Measurements from ENCODE around the gene IRF1. TPM values are rescaled to one million over a fixed set of nuclear protein-coding genes. Genes with fewer than 3 reads are reported as not detected.

IRF1 gene
- total RNA-seq, 1 donor from 2014 or later, result 5.2 TPM

DNA sequence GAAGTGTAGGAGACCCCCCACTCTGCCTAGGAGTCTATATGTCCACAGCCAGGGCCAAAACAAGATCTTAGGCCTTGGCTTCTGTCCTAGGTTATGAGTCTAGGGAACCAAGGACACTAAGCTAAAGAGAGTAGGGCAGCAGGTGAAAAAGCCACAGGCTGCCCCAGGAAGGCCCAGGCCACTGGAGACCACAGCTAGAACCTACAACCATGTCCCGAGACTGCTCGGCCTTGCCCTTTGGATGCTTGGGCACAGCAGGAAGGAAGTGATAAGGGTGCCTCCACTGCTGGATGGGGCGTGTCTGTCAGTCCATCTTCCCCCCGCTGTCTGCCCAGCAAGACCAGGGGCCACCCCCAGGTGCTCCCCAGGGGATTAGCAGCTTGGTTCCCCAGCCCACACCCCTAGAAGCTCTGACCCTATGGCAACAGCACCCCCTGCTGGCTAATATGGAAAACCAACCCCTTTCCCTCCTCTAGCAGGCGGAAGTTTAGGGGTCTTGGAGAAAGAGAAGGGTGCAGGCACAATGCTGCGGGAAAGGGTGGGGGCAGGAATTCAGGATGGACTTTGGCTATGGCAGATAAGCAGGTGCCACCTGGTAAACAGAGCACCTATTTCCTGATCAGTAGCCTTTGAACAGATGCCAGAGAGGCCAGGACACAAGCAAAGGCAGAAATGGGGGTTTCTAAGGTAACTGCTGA, 10.5 kb upstream of the IRF1 start:
- Histone ChIP-seq H3K4me1 (ENCODE audit: control insufficient read depth in 3 of 3, insufficient read depth in 3 of 3, low read length in 3 of 3) (peaks cover 30 to 39% (median 34%) of the 10 kb centered on the region in 3 donors), H3K36me3 (ENCODE audit: control insufficient read depth in 3 of 3, insufficient read depth in 3 of 3, low read length in 3 of 3) (no peaks in the 10 kb centered on the region), H3K9me3 (ENCODE audit: control insufficient read depth in 3 of 3, low read length in 3 of 3) (no peaks in the 10 kb centered on the region), H3K27ac (ENCODE audit: low read depth, low read length) (no peak overlapping the region), H3K4me3 (ENCODE audit: low read length in 3 of 3) (no peak overlapping the region), H3K27me3 (ENCODE audit: control insufficient read depth in 3 of 3, insufficient read depth in 3 of 3, low read length in 3 of 3) (no peaks in the 10 kb centered on the region), H3K9ac (ENCODE audit: low read depth in 1 of 3, low read length in 3 of 3) (peak overlapping the region in 1 of 3 donors; percentile 57)

DNA sequence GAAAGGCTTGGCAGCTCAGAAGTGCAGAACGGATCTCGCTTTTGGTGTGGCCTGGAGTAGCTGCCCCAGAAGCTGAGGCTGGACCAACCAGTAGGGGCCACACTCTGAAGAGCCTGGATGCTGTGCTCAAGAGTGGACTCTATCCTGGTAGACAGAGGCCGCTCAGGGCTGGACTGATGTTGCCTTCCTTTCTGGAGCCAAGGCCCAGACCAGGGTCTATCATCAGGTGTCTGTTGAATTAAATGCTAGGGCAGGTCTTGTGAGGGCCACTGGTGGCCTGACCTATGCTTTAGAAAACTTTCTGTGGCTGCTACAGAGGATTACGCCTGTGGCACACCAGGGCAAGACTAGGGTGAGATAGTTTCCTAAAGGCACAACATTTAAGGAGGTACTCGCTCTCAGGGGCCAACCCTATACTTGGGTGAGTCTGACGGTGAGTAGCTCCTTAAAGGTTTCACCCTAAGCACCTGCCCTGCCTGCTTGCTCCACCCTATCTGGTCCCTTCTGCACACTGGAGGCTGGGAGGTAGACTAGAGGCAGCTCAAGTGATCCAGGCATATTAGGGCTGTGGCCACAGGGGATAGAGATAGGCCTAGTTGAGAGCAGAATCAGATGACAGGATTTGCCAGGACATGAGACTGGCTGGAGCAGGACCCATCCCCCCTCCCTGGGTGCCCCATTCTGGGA, 9.8 kb upstream of the IRF1 start:
- Histone ChIP-seq H3K27ac (ENCODE audit: low read depth, low read length) (no peak overlapping the region), H3K4me1 (ENCODE audit: control insufficient read depth in 3 of 3, insufficient read depth in 3 of 3, low read length in 3 of 3) (peaks cover 33 to 44% (median 34%) of the 10 kb centered on the region in 3 donors), H3K4me3 (ENCODE audit: low read length in 3 of 3) (no peak overlapping the region), H3K27me3 (ENCODE audit: control insufficient read depth in 3 of 3, insufficient read depth in 3 of 3, low read length in 3 of 3) (no peaks in the 10 kb centered on the region), H3K9ac (ENCODE audit: low read depth in 1 of 3, low read length in 3 of 3) (peak overlapping the region in 1 of 3 donors; percentile 57), H3K36me3 (ENCODE audit: control insufficient read depth in 3 of 3, insufficient read depth in 3 of 3, low read length in 3 of 3) (no peaks in the 10 kb centered on the region), H3K9me3 (ENCODE audit: control insufficient read depth in 3 of 3, low read length in 3 of 3) (no peaks in the 10 kb centered on the region)

DNA sequence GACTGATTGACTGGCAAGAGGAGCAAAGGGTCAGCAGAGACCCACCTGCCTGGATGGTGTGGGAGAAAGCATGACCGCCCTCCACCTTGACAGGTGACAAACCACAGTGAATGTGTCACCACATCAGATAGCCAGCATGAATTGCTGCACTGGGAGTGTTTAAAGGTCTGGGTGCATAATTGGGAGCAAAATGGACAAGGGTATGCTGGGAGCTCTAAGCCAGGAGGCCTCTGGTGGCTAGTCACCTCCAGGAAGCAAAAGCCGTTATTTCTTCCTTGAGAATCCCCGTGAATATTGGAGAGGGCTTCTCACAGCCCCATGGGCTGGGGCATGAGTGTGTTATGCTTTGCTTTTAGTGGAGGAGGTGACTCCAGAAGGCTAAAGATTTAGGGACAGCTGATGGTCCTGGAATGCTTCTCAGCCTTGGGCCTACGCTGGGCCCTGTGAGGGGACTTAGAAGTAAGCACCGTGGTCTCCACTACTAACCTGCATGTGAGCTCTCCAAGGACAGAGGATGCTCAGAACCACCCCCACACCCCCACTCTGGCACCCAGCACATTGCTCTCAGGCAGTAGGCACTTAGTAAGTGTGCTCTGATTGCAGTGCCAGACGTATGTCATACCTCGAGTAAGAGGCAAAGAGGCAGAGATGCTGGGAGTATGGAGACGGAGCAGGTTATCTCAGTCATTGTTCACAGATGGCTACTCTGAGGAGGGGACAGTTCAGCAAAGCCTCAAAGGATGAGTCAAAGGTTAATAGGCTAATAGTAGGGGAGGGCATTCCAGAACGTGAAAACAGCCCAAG, 9.1 kb upstream of the IRF1 start:
- Histone ChIP-seq H3K9ac (ENCODE audit: low read depth in 1 of 3, low read length in 3 of 3) (no peak overlapping the region), H3K27me3 (ENCODE audit: control insufficient read depth in 3 of 3, insufficient read depth in 3 of 3, low read length in 3 of 3) (no peaks in the 10 kb centered on the region), H3K36me3 (ENCODE audit: control insufficient read depth in 3 of 3, insufficient read depth in 3 of 3, low read length in 3 of 3) (no peaks in the 10 kb centered on the region), H3K4me1 (ENCODE audit: control insufficient read depth in 3 of 3, insufficient read depth in 3 of 3, low read length in 3 of 3) (peaks cover 38 to 49% (median 38%) of the 10 kb centered on the region in 3 donors), H3K4me3 (ENCODE audit: low read length in 3 of 3) (no peak overlapping the region), H3K27ac (ENCODE audit: low read depth, low read length) (no peak overlapping the region), H3K9me3 (ENCODE audit: control insufficient read depth in 3 of 3, low read length in 3 of 3) (no peaks in the 10 kb centered on the region)

- Histone ChIP-seq H3K4me3 (ENCODE audit: low read length in 3 of 3) (no peak overlapping the region), H3K27me3 (ENCODE audit: control insufficient read depth in 3 of 3, insufficient read depth in 3 of 3, low read length in 3 of 3) (no peaks in the 10 kb centered on the region), H3K9ac (ENCODE audit: low read depth in 1 of 3, low read length in 3 of 3) (no peak overlapping the region), H3K27ac (ENCODE audit: low read depth, low read length) (peak overlapping the region; percentile 85), H3K4me1 (ENCODE audit: control insufficient read depth in 3 of 3, insufficient read depth in 3 of 3, low read length in 3 of 3) (peaks cover 42 to 49% (median 44%) of the 10 kb centered on the region in 3 donors), H3K36me3 (ENCODE audit: control insufficient read depth in 3 of 3, insufficient read depth in 3 of 3, low read length in 3 of 3) (no peaks in the 10 kb centered on the region), H3K9me3 (ENCODE audit: control insufficient read depth in 3 of 3, low read length in 3 of 3) (no peaks in the 10 kb centered on the region)
Measured at GRCh38 chr5:132498686-132499271, 8.2 kb upstream of the IRF1 start.

- peaks cover 42 to 49% (median 44%) of the 10 kb centered on the region in 3 donors for H3K4me1 ChIP-seq (ENCODE audit: control insufficient read depth in 3 of 3, insufficient read depth in 3 of 3, low read length in 3 of 3)
Measured at GRCh38 chr5:132498152-132498551, 7.6 kb upstream of the IRF1 start.

DNA sequence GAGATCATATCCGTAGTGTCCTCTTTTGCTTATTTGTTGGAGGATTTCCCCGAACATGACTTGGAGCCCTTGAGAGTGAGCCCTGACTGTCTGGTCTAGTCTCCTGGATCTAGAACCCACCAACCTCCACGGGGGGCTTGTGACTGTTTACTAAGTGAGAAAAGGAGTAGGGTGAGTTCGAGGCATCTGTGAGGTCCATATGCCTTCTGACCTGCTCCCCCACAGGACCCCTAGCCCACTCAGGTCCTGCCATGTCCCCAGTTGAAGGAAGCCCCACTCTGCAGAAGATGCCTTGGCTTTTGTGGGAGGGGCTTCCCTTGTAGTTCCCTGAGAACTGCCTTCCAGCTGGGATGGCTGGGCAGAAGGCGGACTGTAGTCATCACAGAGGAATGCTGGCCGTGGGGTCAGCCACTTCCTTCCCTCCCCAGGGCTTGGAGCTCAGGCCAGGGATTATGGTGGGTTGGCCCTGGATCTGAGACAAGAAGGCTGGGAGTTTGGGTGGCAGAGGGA, 7.0 kb upstream of the IRF1 start:
- H3K27me3 ChIP-seq (ENCODE audit: control insufficient read depth in 3 of 3, insufficient read depth in 3 of 3, low read length in 3 of 3), result no peaks in the 10 kb centered on the region
- H3K27ac ChIP-seq (ENCODE audit: low read depth, low read length), result peak overlapping the region; percentile 85
- H3K4me3 ChIP-seq (ENCODE audit: low read length in 3 of 3), result peak overlapping the region in 2 of 3 donors; percentile 68 to 81
- peak overlapping the region; percentile 68 to 79 (median 76) for H3K9ac ChIP-seq (ENCODE audit: low read depth in 1 of 3, low read length in 3 of 3)
- H3K36me3 ChIP-seq (ENCODE audit: control insufficient read depth in 3 of 3, insufficient read depth in 3 of 3, low read length in 3 of 3), result no peaks in the 10 kb centered on the region
- H3K9me3 ChIP-seq (ENCODE audit: control insufficient read depth in 3 of 3, low read length in 3 of 3), result no peaks in the 10 kb centered on the region
- H3K4me1 ChIP-seq (ENCODE audit: control insufficient read depth in 3 of 3, insufficient read depth in 3 of 3, low read length in 3 of 3), result peaks cover 42 to 46% (median 42%) of the 10 kb centered on the region in 3 donors

More at GRCh38 chr5:132498152-132498551, 7.6 kb upstream of the IRF1 start:
- no peaks in the 10 kb centered on the region for H3K27me3 ChIP-seq (ENCODE audit: control insufficient read depth in 3 of 3, insufficient read depth in 3 of 3, low read length in 3 of 3)
- no peaks in the 10 kb centered on the region for H3K36me3 ChIP-seq (ENCODE audit: control insufficient read depth in 3 of 3, insufficient read depth in 3 of 3, low read length in 3 of 3)
- H3K4me3 ChIP-seq (ENCODE audit: low read length in 3 of 3), result no peak overlapping the region
- H3K27ac ChIP-seq (ENCODE audit: low read depth, low read length), result peak overlapping the region; percentile 85
- no peaks in the 10 kb centered on the region for H3K9me3 ChIP-seq (ENCODE audit: control insufficient read depth in 3 of 3, low read length in 3 of 3)
- peak overlapping the region in 2 of 3 donors; percentile 10 to 17 for H3K9ac ChIP-seq (ENCODE audit: low read depth in 1 of 3, low read length in 3 of 3)

- Histone ChIP-seq H3K4me1 (ENCODE audit: control insufficient read depth in 3 of 3, insufficient read depth in 3 of 3, low read length in 3 of 3) (peaks cover 44 to 47% (median 45%) of the 10 kb centered on the region in 3 donors), H3K9me3 (ENCODE audit: control insufficient read depth in 3 of 3, low read length in 3 of 3) (no peaks in the 10 kb centered on the region), H3K27me3 (ENCODE audit: control insufficient read depth in 3 of 3, insufficient read depth in 3 of 3, low read length in 3 of 3) (no peaks in the 10 kb centered on the region), H3K4me3 (ENCODE audit: low read length in 3 of 3) (peak overlapping the region; percentile 81 to 83 (median 82)), H3K36me3 (ENCODE audit: control insufficient read depth in 3 of 3, insufficient read depth in 3 of 3, low read length in 3 of 3) (no peaks in the 10 kb centered on the region), H3K9ac (ENCODE audit: low read depth in 1 of 3, low read length in 3 of 3) (peak overlapping the region; percentile 68 to 79 (median 76)), H3K27ac (ENCODE audit: low read depth, low read length) (peak overlapping the region; percentile 85)
Measured at GRCh38 chr5:132496631-132497487, 6.3 kb upstream of the IRF1 start.

DNA sequence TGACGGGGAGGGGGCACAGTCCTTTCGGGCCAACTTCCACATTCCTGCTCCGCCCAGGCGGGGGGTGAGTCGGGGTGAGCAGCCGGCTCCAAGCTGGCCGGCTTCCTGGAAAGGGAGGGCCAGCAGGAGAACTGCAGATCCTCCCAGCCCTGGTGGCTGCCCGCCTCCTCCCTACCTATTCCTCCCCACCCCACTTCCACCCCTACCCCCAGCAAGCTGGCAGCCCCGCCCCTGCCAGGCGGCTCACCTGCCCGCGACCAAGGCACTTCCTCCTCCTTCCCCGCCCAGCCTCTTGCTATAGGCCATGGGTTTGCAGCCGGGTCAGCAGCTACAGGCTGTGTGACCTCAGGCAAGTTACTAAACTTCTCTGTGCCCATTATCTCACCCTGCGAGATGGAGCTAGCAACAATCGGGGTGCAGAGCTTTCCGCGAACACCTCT, 5.6 kb upstream of the IRF1 start:
- Histone ChIP-seq H3K9ac (ENCODE audit: low read depth in 1 of 3, low read length in 3 of 3) (peak overlapping the region; percentile 68 to 79 (median 76)), H3K27ac (ENCODE audit: low read depth, low read length) (peak overlapping the region; percentile 85), H3K4me3 (ENCODE audit: low read length in 3 of 3) (peak overlapping the region; percentile 81 to 83 (median 82)), H3K9me3 (ENCODE audit: control insufficient read depth in 3 of 3, low read length in 3 of 3) (no peaks in the 10 kb centered on the region), H3K4me1 (ENCODE audit: control insufficient read depth in 3 of 3, insufficient read depth in 3 of 3, low read length in 3 of 3) (peaks cover 46 to 53% (median 51%) of the 10 kb centered on the region in 3 donors), H3K36me3 (ENCODE audit: control insufficient read depth in 3 of 3, insufficient read depth in 3 of 3, low read length in 3 of 3) (no peaks in the 10 kb centered on the region), H3K27me3 (ENCODE audit: control insufficient read depth in 3 of 3, insufficient read depth in 3 of 3, low read length in 3 of 3) (no peaks in the 10 kb centered on the region)

Data from skeletal muscle tissue (tissue), 4 donors.